Measurements from ENCODE around the gene HPSE2. TPM values are rescaled to one million over a fixed set of nuclear protein-coding genes. Genes with fewer than 3 reads are reported as not detected.

Gene HPSE2
- total RNA-seq, 1 experiment from 2014 or later: 0.20 TPM

- Histone ChIP-seq H3K79me2 (ENCODE audit: insufficient read depth, low read length) (no peaks in the 10 kb centered on the region), H3K23ac (ENCODE audit: insufficient read length, low read depth, low read length) (no peak overlapping the region), H2AFZ (ENCODE audit: low read length) (no peak overlapping the region), H2BK15ac (ENCODE audit: low read depth, low read length) (no peak overlapping the region), H3K9me3 (ENCODE audit: control insufficient read depth, low read depth, low read length) (no peaks in the 10 kb centered on the region), H2BK12ac (ENCODE audit: insufficient read length, low read depth, low read length) (no peak overlapping the region), H3K23me2 (ENCODE audit: insufficient read length, low read depth, low read length, poor library complexity, severe bottlenecking) (no peaks in the 10 kb centered on the region), H4K8ac (replicated peaks; ENCODE audit: insufficient read length, low read depth, low read length) (no peak overlapping the region), H2BK20ac (ENCODE audit: low read depth, low read length, poor library complexity, severe bottlenecking) (no peak overlapping the region), H4K91ac (ENCODE audit: insufficient read length, low read depth, low read length) (no peak overlapping the region), H3K27me3 (ENCODE audit: insufficient read depth, low read length) (no peaks in the 10 kb centered on the region), H3K4me1 (ENCODE audit: insufficient read depth, low read length) (peaks cover 6% of the 10 kb centered on the region; the same call in 1 of the 2 replicates), H3K27ac (ENCODE audit: insufficient read length, low read depth, low read length) (no peak overlapping the region), H3T11ph (ENCODE audit: low read length) (no peak overlapping the region), H4K20me1 (ENCODE audit: control insufficient read depth, insufficient read depth, insufficient read length) (no peaks in the 10 kb centered on the region), H3K9ac (ENCODE audit: extremely low read depth, insufficient read length, low read length) (no peak overlapping the region), H3K79me1 (ENCODE audit: insufficient read depth, low read depth, low read length, poor library complexity, severe bottlenecking) (no peaks in the 10 kb centered on the region), H3K56ac (ENCODE audit: insufficient read length, low read depth, low read length) (no peak overlapping the region), H3K18ac (ENCODE audit: insufficient read length, low read depth, low read length) (no peak overlapping the region), H3K4me2 (ENCODE audit: insufficient read depth, insufficient read length, low read length) (no peak overlapping the region), H2AK5ac (ENCODE audit: insufficient read length, low read length) (no peak overlapping the region), H3K4ac (ENCODE audit: low read depth, low read length) (no peak overlapping the region), H3K14ac (ENCODE audit: insufficient read depth, low read length) (no peak overlapping the region), H4K5ac (ENCODE audit: insufficient read length, low read depth, low read length) (no peak overlapping the region), H2BK5ac (ENCODE audit: insufficient read length, low read length) (no peak overlapping the region), H2BK120ac (ENCODE audit: low read depth, low read length, poor library complexity, severe bottlenecking) (no peak overlapping the region)
- peaks cover 27 to 35% of the 10 kb centered on the region in 2 experiments for H3K4me1 Mint-ChIP-seq
- no peak overlapping the region for H3K4me3 Mint-ChIP-seq
- no peaks in the 10 kb centered on the region for H3K27me3 Mint-ChIP-seq (ENCODE audit: low read depth)
- H3K27ac Mint-ChIP-seq: no peak overlapping the region
- H3K9me3 Mint-ChIP-seq: peaks cover 0 to under 1% of the 10 kb centered on the region in 2 experiments; a peak in 1 of 5 replicates
- no peak for TF ChIP-seq CTCF (conservative IDR thresholded peaks at IDR 0.05)
- H3K36me3 Mint-ChIP-seq (ENCODE audit: insufficient read depth in 1 of 3, low read depth in 3 of 3): no peaks in the 10 kb centered on the region; a peak in 1 of 7 replicates
- WGBS (ENCODE audit: extremely low coverage, insufficient read length, low lambda C conversion rate): no CpG with 5 or more reads among the region's 6 CpGs
- no peak for DNase-seq
Measured at GRCh38 chr10:98617906-98618520, 617.6 kb downstream of the HPSE2 start.
